Mesenchymal stem cell (in vitro differentiated cells and primary cell): ENCODE results near the gene KIF23.

Experiments used
- DNase-seq: peaks from one replicate; pipeline ENCODE4 v3.0.0-alpha.2; 2013
- H2AFZ ChIP-seq: one replicate; pipeline ENCODE4 v1.6.1; 2013; ENCODE audit warnings: low read depth, mild to moderate bottlenecking, control low read depth, inconsistent platforms, low read length, moderate library complexity
- H2AK5ac ChIP-seq: 2 replicates; pipeline ENCODE4 v1.6.1; 2013; ENCODE audit warnings: low read length, moderate library complexity, mild to moderate bottlenecking, inconsistent platforms; ENCODE audit not compliant: severe bottlenecking
- H2BK120ac ChIP-seq: one replicate; pipeline ENCODE4 v1.6.1; 2013; ENCODE audit warnings: low read depth, mild to moderate bottlenecking, inconsistent platforms, low read length, moderate library complexity
- H2BK12ac ChIP-seq, 2 experiments: one replicate each; pipeline ENCODE4 v1.6.1; 2013; ENCODE audit warnings: inconsistent platforms in 2 of 2, low read length in 2 of 2, mild to moderate bottlenecking in 2 of 2, moderate library complexity in 2 of 2, control low read depth in 1 of 2
- H2BK15ac ChIP-seq: one replicate; pipeline ENCODE4 v1.6.1; 2013; ENCODE audit warnings: mild to moderate bottlenecking, low read depth, inconsistent platforms; ENCODE audit not compliant: poor library complexity, severe bottlenecking
- H2BK5ac ChIP-seq: 2 replicates; pipeline ENCODE4 v1.6.1; 2013; ENCODE audit warnings: low read depth, mild to moderate bottlenecking, low read length, control low read depth, inconsistent platforms; ENCODE audit not compliant: poor library complexity, severe bottlenecking
- H3K14ac ChIP-seq, 2 experiments: one replicate each; pipeline ENCODE4 v1.6.1; 2013; ENCODE audit warnings: inconsistent platforms in 2 of 2, low read length in 2 of 2, control low read depth in 1 of 2, mild to moderate bottlenecking in 1 of 2, moderate library complexity in 1 of 2
- H3K18ac ChIP-seq, 2 experiments: one replicate each; pipeline ENCODE4 v1.6.1; 2013; ENCODE audit warnings: inconsistent platforms in 2 of 2, low read length in 2 of 2, control low read depth in 1 of 2, low read depth in 1 of 2, mild to moderate bottlenecking in 1 of 2
- H3K23ac ChIP-seq, 2 experiments: one replicate each; pipeline ENCODE4 v1.6.1; 2013; ENCODE audit warnings: inconsistent platforms in 2 of 2, low read length in 2 of 2, mild to moderate bottlenecking in 2 of 2, moderate library complexity in 2 of 2, control low read depth in 1 of 2
- H3K27ac ChIP-seq: 2 replicates; pipeline ENCODE4 v1.5.1; 2013; ENCODE audit warnings: mild to moderate bottlenecking, moderate library complexity, low read length, control low read depth, inconsistent platforms; ENCODE audit not compliant: poor library complexity, severe bottlenecking
- H3K27me3 ChIP-seq, 2 experiments: 2 replicates each; pipeline versions ENCODE4 v1.6.1 to v1.7.0; 2013; ENCODE audit warnings: low read length in 2 of 2, mild to moderate bottlenecking in 2 of 2, moderate library complexity in 2 of 2, control low read depth in 1 of 2, inconsistent platforms in 1 of 2; ENCODE audit not compliant: control insufficient read depth in 1 of 2, insufficient read depth in 1 of 2
- H3K36me3 ChIP-seq, 2 experiments: 2 replicates each; pipeline versions ENCODE4 v1.6.1 to v1.7.0; 2013; ENCODE audit warnings: low read length in 2 of 2, control low read depth in 1 of 2, inconsistent platforms in 1 of 2, low read depth in 1 of 2, mild to moderate bottlenecking in 1 of 2; ENCODE audit not compliant: insufficient read depth in 2 of 2, control insufficient read depth in 1 of 2
- H3K4ac ChIP-seq, 2 experiments: one replicate each; pipeline ENCODE4 v1.6.1; 2013; ENCODE audit warnings: inconsistent platforms in 2 of 2, low read length in 2 of 2, mild to moderate bottlenecking in 2 of 2, moderate library complexity in 2 of 2, control low read depth in 1 of 2, low read depth in 1 of 2
- H3K4me1 ChIP-seq: 2 replicates; pipeline ENCODE4 v1.6.1; 2013; ENCODE audit warnings: low read depth, low read length, control low read depth; ENCODE audit not compliant: control insufficient read depth, insufficient read depth
- H3K4me2 ChIP-seq: 2 replicates; pipeline ENCODE4 v1.6.1; 2013; ENCODE audit warnings: low read length, mild to moderate bottlenecking, inconsistent platforms; ENCODE audit not compliant: poor library complexity, severe bottlenecking
- H3K4me3 ChIP-seq, 2 experiments: 2 replicates each; pipeline versions ENCODE4 v1.5.1 to v1.7.0; 2013; ENCODE audit warnings: low read length in 2 of 2, mild to moderate bottlenecking in 2 of 2, control low read depth in 1 of 2, low read depth in 1 of 2; ENCODE audit not compliant: insufficient read depth in 1 of 2
- H3K79me1 ChIP-seq: replicated peaks from 2 replicates; pipeline ENCODE4 v1.6.1; 2013; ENCODE audit warnings: mild to moderate bottlenecking, control low read depth, low read length, inconsistent platforms; ENCODE audit not compliant: poor library complexity, severe bottlenecking
- H3K9ac ChIP-seq: 2 replicates; pipeline ENCODE4 v1.7.0; 2013; ENCODE audit warnings: mild to moderate bottlenecking, low read length, moderate library complexity
- H3K9me3 ChIP-seq: 2 replicates; pipeline ENCODE4 v1.7.0; 2013; ENCODE audit warnings: mild to moderate bottlenecking, low read length; ENCODE audit not compliant: control insufficient read depth
- H4K8ac ChIP-seq: one replicate; pipeline ENCODE4 v1.6.1; 2013; ENCODE audit warnings: inconsistent platforms, mild to moderate bottlenecking, low read length, moderate library complexity
- H4K91ac ChIP-seq: one replicate; pipeline ENCODE4 v1.6.1; 2013; ENCODE audit warnings: mild to moderate bottlenecking, low read length, inconsistent platforms
- WGBS: methylation state at CpG from one replicate; pipeline ENCODE4 v1.1.7; 2013; ENCODE audit warnings: mixed read lengths; 5-methylcytosine and 5-hydroxymethylcytosine counted together

The KIF23 gene

GRCh38 chr15:69408841-69409240, 5.3 kb upstream of the KIF23 start:
- peaks cover 21% of the 10 kb centered on the region for H3K79me1 ChIP-seq
- H3K14ac ChIP-seq, result no peak overlapping the region
- H4K91ac ChIP-seq, result no peak overlapping the region
- H3K9me3 ChIP-seq, result no peaks in the 10 kb centered on the region
- no peak overlapping the region for H2AK5ac ChIP-seq
- H2BK5ac ChIP-seq, result no peak overlapping the region
- H2AFZ ChIP-seq, result no peak overlapping the region
- whole genome bisulfite sequencing, result 100% methylated on average over 3 of the region's 3 CpGs
- no peaks in the 10 kb centered on the region for H3K27me3 ChIP-seq
- H3K4ac ChIP-seq, result no peak overlapping the region
- H3K27ac ChIP-seq, result no peak overlapping the region
- H3K18ac ChIP-seq, result no peak overlapping the region
- no peak for DNase-seq
- no peak overlapping the region for H3K4me3 ChIP-seq
- H3K9ac ChIP-seq, result no peak overlapping the region
- no peaks in the 10 kb centered on the region for H3K36me3 ChIP-seq
- no peak overlapping the region for H2BK15ac ChIP-seq
- no peak overlapping the region for H4K8ac ChIP-seq
- H3K4me2 ChIP-seq, result no peak overlapping the region
- H2BK120ac ChIP-seq, result no peak overlapping the region
- H3K4me1 ChIP-seq, result peaks cover 6% of the 10 kb centered on the region
- no peak overlapping the region for H2BK12ac ChIP-seq
- H3K23ac ChIP-seq, result no peak overlapping the region

- peaks cover 19% of the 10 kb centered on the region for H3K79me1 ChIP-seq
- WGBS, result 76% methylated on average over 9 of the region's 9 CpGs
Measured at GRCh38 chr15:69410248-69410874, 3.8 kb upstream of the KIF23 start.

GRCh38 chr15:69412274-69412673, 1.9 kb upstream of the KIF23 start:
- H3K4me3 ChIP-seq, result no peak overlapping the region

More at GRCh38 chr15:69410248-69410874, 3.8 kb upstream of the KIF23 start:
- no peak overlapping the region for H4K91ac ChIP-seq
- H3K4me3 ChIP-seq, result no peak overlapping the region
- H3K4me2 ChIP-seq, result no peak overlapping the region
- no peaks in the 10 kb centered on the region for H3K36me3 ChIP-seq
- no peak for DNase-seq
- no peaks in the 10 kb centered on the region for H3K27me3 ChIP-seq
- peaks cover 6% of the 10 kb centered on the region for H3K4me1 ChIP-seq
- no peak overlapping the region for H3K14ac ChIP-seq
- no peak overlapping the region for H3K23ac ChIP-seq
- H3K9me3 ChIP-seq, result no peaks in the 10 kb centered on the region
- no peak overlapping the region for H4K8ac ChIP-seq
- H2AFZ ChIP-seq, result no peak overlapping the region
- H3K27ac ChIP-seq, result no peak overlapping the region
- H2BK5ac ChIP-seq, result no peak overlapping the region
- no peak overlapping the region for H3K18ac ChIP-seq
- H3K4ac ChIP-seq, result no peak overlapping the region
- no peak overlapping the region for H2BK120ac ChIP-seq
- H2BK12ac ChIP-seq, result no peak overlapping the region
- H2BK15ac ChIP-seq, result no peak overlapping the region
- no peak overlapping the region for H2AK5ac ChIP-seq
- no peak overlapping the region for H3K9ac ChIP-seq

GRCh38 chr15:69412701-69413100, 1.4 kb upstream of the KIF23 start:
- 82% methylated on average over 1 of the region's 1 CpG for WGBS
- no peak overlapping the region for H3K27ac ChIP-seq
- H2BK15ac ChIP-seq, result no peak overlapping the region
- H3K36me3 ChIP-seq, result no peaks in the 10 kb centered on the region
- no peak overlapping the region for H4K91ac ChIP-seq
- DNase-seq, result no peak
- no peak overlapping the region for H3K4me3 ChIP-seq
- H2BK120ac ChIP-seq, result no peak overlapping the region
- no peak overlapping the region for H2AFZ ChIP-seq
- H3K18ac ChIP-seq, result no peak overlapping the region
- no peak overlapping the region for H3K14ac ChIP-seq
- no peak overlapping the region for H2BK5ac ChIP-seq
- H4K8ac ChIP-seq, result no peak overlapping the region
- H3K9me3 ChIP-seq, result no peaks in the 10 kb centered on the region
- H3K23ac ChIP-seq, result no peak overlapping the region
- H3K27me3 ChIP-seq, result no peaks in the 10 kb centered on the region
- H2BK12ac ChIP-seq, result no peak overlapping the region
- no peak overlapping the region for H3K4ac ChIP-seq
- H3K79me1 ChIP-seq, result peaks cover 15% of the 10 kb centered on the region
- H3K4me2 ChIP-seq, result no peak overlapping the region
- no peak overlapping the region for H2AK5ac ChIP-seq
- H3K9ac ChIP-seq, result no peak overlapping the region
- H3K4me1 ChIP-seq, result peaks cover 6% of the 10 kb centered on the region

More at GRCh38 chr15:69412274-69412673, 1.9 kb upstream of the KIF23 start:
- Histone ChIP-seq H2BK5ac (no peak overlapping the region), H3K9me3 (no peaks in the 10 kb centered on the region), H2BK12ac (no peak overlapping the region), H3K18ac (no peak overlapping the region), H3K9ac (no peak overlapping the region), H4K8ac (no peak overlapping the region), H3K36me3 (no peaks in the 10 kb centered on the region), H3K4ac (no peak overlapping the region), H3K4me2 (no peak overlapping the region), H2AFZ (no peak overlapping the region), H3K4me1 (peaks cover 6% of the 10 kb centered on the region), H3K27ac (no peak overlapping the region), H3K27me3 (no peaks in the 10 kb centered on the region), H3K23ac (no peak overlapping the region), H2BK120ac (no peak overlapping the region), H3K14ac (no peak overlapping the region), H4K91ac (no peak overlapping the region), H2BK15ac (no peak overlapping the region), H3K79me1 (peaks cover 15% of the 10 kb centered on the region), H2AK5ac (no peak overlapping the region)
- DNase-seq, result no peak
